B cell (primary cell): ENCODE data around the gene CPNE4. TPM values are rescaled to one million over a fixed set of nuclear protein-coding genes. Genes with fewer than 3 reads are reported as not detected.

ENCODE experiments used
- ATAC-seq: fragments of 200-7000 bp; cut with Tn5 transposase; one replicate; pipeline ENCODE4 v1.10.0; 2021; ENCODE audit warnings: low read depth, mild to moderate bottlenecking, moderate number of reproducible peaks, moderate library complexity
- CTCF ChIA-PET: fragments of 350-600 bp; sonication (Branson Sonifier 250); formaldehyde crosslinking; loops from one replicate; lab custom pipeline; 2021; ENCODE audit warnings: antibody characterized with exemption, inconsistent platforms; lab: Charles Lee
- POLR2A ChIA-PET: fragments of 350-600 bp; sonication (Branson Sonifier 250); formaldehyde crosslinking; loops from one replicate; lab custom pipeline; 2021; ENCODE audit warnings: antibody characterized with exemption; lab: Charles Lee
- DNase-seq: peaks from one replicate; pipeline ENCODE4 v3.0.0; 2013
- H2AFZ ChIP-seq: 2 replicates; pipeline ENCODE4 v1.6.1; 2012; ENCODE audit warnings: mild to moderate bottlenecking, low read depth, low read length; ENCODE audit not compliant: insufficient read depth, poor library complexity, severe bottlenecking
- H3K27ac ChIP-seq, 2 donors: 1 replicate in 1 of 2; 2 replicates in 1 of 2; pipeline ENCODE4 v1.5.1; 2012 to 2013; ENCODE audit warnings: low read length in 2 of 2, mild to moderate bottlenecking in 2 of 2, moderate library complexity in 1 of 2
- H3K27me3 ChIP-seq, 4 experiments: fragments of 200-600 bp in 1 of 4; sonication (generic) in 1 of 4; replicated peaks in 1 of 4; 1 replicate in 2 of 4; 2 replicates in 2 of 4; pipeline versions ENCODE4 v1.6.1 to v1.7.0; 2013 to 2016; ENCODE audit warnings: low read length in 3 of 4, mild to moderate bottlenecking in 2 of 4, mixed read lengths in 1 of 4, moderate library complexity in 1 of 4; ENCODE audit not compliant: insufficient read depth in 4 of 4, control insufficient read depth in 3 of 4; ENCODE audit errors: control extremely low read depth in 1 of 4
- H3K36me3 ChIP-seq, 2 experiments: replicated peaks in 1 of 2; 1 replicate in 1 of 2; 2 replicates in 1 of 2; pipeline versions ENCODE4 v1.6.1 to v1.7.1; 2013; ENCODE audit warnings: low read length in 1 of 2; ENCODE audit not compliant: insufficient read depth in 2 of 2, control insufficient read depth in 1 of 2; ENCODE audit errors: control extremely low read depth in 1 of 2, extremely low read depth in 1 of 2
- H3K4me1 ChIP-seq, 2 donors: fragments of 200-600 bp in 1 of 2; sonication (generic) in 1 of 2; 1 replicate in 1 of 2; 2 replicates in 1 of 2; pipeline versions ENCODE4 v1.5.1 to v1.6.1; 2013 to 2017; ENCODE audit warnings: low read length in 2 of 2; ENCODE audit not compliant: control insufficient read depth in 2 of 2, insufficient read depth in 2 of 2
- H3K4me2 ChIP-seq: replicated peaks from 2 replicates; pipeline ENCODE3; 2012; ENCODE audit warnings: mild to moderate bottlenecking, low read depth, low read length; ENCODE audit not compliant: poor library complexity, severe bottlenecking
- H3K4me3 ChIP-seq, 5 experiments: fragments of 200-600 bp in 1 of 5; sonication (generic) in 1 of 5; 1 replicate in 3 of 5; 2 replicates in 2 of 5; pipeline versions ENCODE4 v1.5.1 to v1.7.0; 2011 to 2016; ENCODE audit warnings: low read length in 4 of 5, mild to moderate bottlenecking in 4 of 5, low read depth in 2 of 5, control low read depth in 1 of 5, moderate library complexity in 1 of 5; ENCODE audit not compliant: insufficient read depth in 1 of 5; ENCODE audit errors: control extremely low read depth in 1 of 5, extremely low read depth in 1 of 5
- H3K79me2 ChIP-seq: fragments of 200-600 bp; sonication (generic); one replicate; pipeline ENCODE4 v1.6.0; 2016; ENCODE audit warnings: low read length; ENCODE audit not compliant: control insufficient read depth, insufficient read depth
- H3K9ac ChIP-seq: fragments of 200-600 bp; sonication (generic); 2 replicates; pipeline ENCODE4 v1.6.1; 2017; ENCODE audit warnings: mild to moderate bottlenecking, low read length, moderate library complexity
- H3K9me3 ChIP-seq, 3 donors: one replicate each; pipeline versions ENCODE4 v1.6.1 to v1.7.1; 2013; ENCODE audit warnings: low read length in 2 of 3; ENCODE audit not compliant: control insufficient read depth in 2 of 3, insufficient read depth in 1 of 3; ENCODE audit errors: control extremely low read depth in 1 of 3
- H4K20me1 ChIP-seq: 2 replicates; pipeline ENCODE4 v1.6.0; 2012; ENCODE audit warnings: mild to moderate bottlenecking, low read length; ENCODE audit not compliant: insufficient read depth, control insufficient read depth, poor library complexity, severe bottlenecking
- H3K27ac Mint-ChIP-seq: one replicate; pipeline ENCODE4 v1.8.0; 2021; ENCODE audit warnings: mixed read lengths
- H3K27me3 Mint-ChIP-seq: one replicate; pipeline ENCODE4 v1.8.0; 2021; ENCODE audit warnings: mixed read lengths
- H3K4me1 Mint-ChIP-seq: one replicate; pipeline ENCODE4 v1.8.0; 2021; ENCODE audit warnings: mixed read lengths
- H3K4me3 Mint-ChIP-seq: one replicate; pipeline ENCODE4 v1.8.0; 2021; ENCODE audit warnings: mixed read lengths
- H3K9me3 Mint-ChIP-seq: one replicate; pipeline ENCODE4 v1.8.0; 2022; ENCODE audit warnings: mixed read lengths; ENCODE audit not compliant: insufficient read depth
- CTCF ChIP-seq: fragments of 200-600 bp; IDR thresholded peaks from one replicate; pipeline ENCODE4 v1.8.0; 2022; ENCODE audit warnings: antibody characterized with exemption, mild to moderate bottlenecking
- EZH2 ChIP-seq: IDR thresholded peaks from 2 replicates; pipeline ENCODE4 v1.6.1; 2012; ENCODE audit warnings: borderline replicate concordance, low read depth, mild to moderate bottlenecking, moderate library complexity, low read length; ENCODE audit not compliant: insufficient read depth, poor library complexity, severe bottlenecking
- WGBS: methylation state at CpG from one replicate; pipeline ENCODE4 v1.1.5; 2013; ENCODE audit warnings: missing lambda C conversion rate; ENCODE audit not compliant: insufficient coverage; 5-methylcytosine and 5-hydroxymethylcytosine counted together
- intact Hi-C: fragments of 100-400 bp; cut with micrococcal nuclease; formaldehyde crosslinking; loops from one replicate; pipeline ENCODE4 v1.10.0; 2022
- polyA plus RNA-seq: library from polyadenylated mRNA; depleted of rRNA; stranded (reverse); fragments of >200 nt; gene quantifications from 2 replicates; pipeline ENCODE4 v1.2.3, GENCODE V29; 2012
- total RNA-seq, 2 donors: library from RNA; stranded (reverse); fragments of 120-200 nt in 1 of 2; gene quantifications; 1 replicate in 1 of 2; 2 replicates in 1 of 2; pipeline versions ENCODE4 v1.2.3 to v1.2.4, GENCODE V29; 2013 to 2022

The CPNE4 gene
- total and polyA plus RNA-seq, 2 donors (not counting 1 experiment from before 2014, with no cell fraction given) = not detected

- Histone ChIP-seq H4K20me1 (no peaks in the 10 kb centered on the region), H3K4me3 (no peak overlapping the region), H3K4me1 (no peaks in the 10 kb centered on the region), H2AFZ (no peak overlapping the region), H3K9ac (no peak overlapping the region), H3K36me3 (no peaks in the 10 kb centered on the region), H3K27me3 (no peaks in the 10 kb centered on the region), H3K4me2 (no peak overlapping the region), H3K79me2 (no peaks in the 10 kb centered on the region), H3K9me3 (peaks cover 0 to 4% (median 0%) of the 10 kb centered on the region in 3 donors), H3K27ac (no peak overlapping the region)
- H3K27ac Mint-ChIP-seq = no peak overlapping the region
- no peak overlapping the region for H3K4me3 Mint-ChIP-seq
- intact Hi-C loops = no loop called here
- CTCF ChIA-PET = no interaction called here
- TF ChIP-seq EZH2 (no peak), CTCF (no peak)
- no peaks in the 10 kb centered on the region for H3K9me3 Mint-ChIP-seq
- peaks cover 3% of the 10 kb centered on the region for H3K27me3 Mint-ChIP-seq
- WGBS = 36% methylated on average over 2 of the region's 2 CpGs
- DNase-seq (no peak), ATAC-seq (no peak)
- H3K4me1 Mint-ChIP-seq = no peaks in the 10 kb centered on the region
- POLR2A ChIA-PET = no interaction called here
These were observed 151.0 kb downstream of the CPNE4 start for GRCh38 chr3:131883711-131884407.

GRCh38 chr3:131883086-131883485 lies 151.7 kb downstream of the CPNE4 start:
- H3K9me3 ChIP-seq = peaks cover 0 to 4% (median 0%) of the 10 kb centered on the region in 3 donors
- POLR2A ChIA-PET = no interaction called here
- no peak for ATAC-seq
- no peak overlapping the region for H3K4me3 ChIP-seq
- Mint-ChIP-seq H3K27ac (no peak overlapping the region), H3K4me1 (no peaks in the 10 kb centered on the region), H3K4me3 (no peak overlapping the region), H3K27me3 (peaks cover 3% of the 10 kb centered on the region), H3K9me3 (no peaks in the 10 kb centered on the region)
- no peak overlapping the region for H3K4me2 ChIP-seq
- H3K36me3 ChIP-seq = no peaks in the 10 kb centered on the region
- no peak for TF ChIP-seq EZH2
- H3K79me2 ChIP-seq = no peaks in the 10 kb centered on the region
- H3K27me3 ChIP-seq = no peaks in the 10 kb centered on the region
- H3K4me1 ChIP-seq = no peaks in the 10 kb centered on the region
- intact Hi-C loops = no loop called here
- no peak for DNase-seq
- no peaks in the 10 kb centered on the region for H4K20me1 ChIP-seq
- H3K27ac ChIP-seq = no peak overlapping the region
- CTCF ChIA-PET = no interaction called here
- H2AFZ ChIP-seq = no peak overlapping the region
- no peak overlapping the region for H3K9ac ChIP-seq
